Astrocyte (in vitro differentiated cells and primary cell): ENCODE measurements around the gene ARHGEF10L. TPM values are rescaled to one million over a fixed set of nuclear protein-coding genes. Genes with fewer than 3 reads are reported as not detected.

Source experiments
- DNase-seq: peaks from one replicate; pipeline ENCODE4 v3.0.0-alpha.2; 2010; ENCODE audit warnings: low read depth
- FAIRE-seq: peaks from 2 replicates; lab custom pipeline; 2011; peaks lifted over from hg19 to GRCh38; lab: Jason Lieb, UNC
- H2AFZ ChIP-seq: 2 replicates; pipeline ENCODE4 v1.6.0; 2012; ENCODE audit warnings: low read depth, low read length, inconsistent platforms
- H3K27ac ChIP-seq: 2 replicates; pipeline ENCODE4 v1.5.1; 2011; ENCODE audit warnings: low read depth, low read length, inconsistent platforms
- H3K27me3 ChIP-seq: 2 replicates; pipeline ENCODE4 v1.6.0; 2011; ENCODE audit warnings: low read length, inconsistent platforms; ENCODE audit not compliant: insufficient read depth
- H3K36me3 ChIP-seq: 2 replicates; pipeline ENCODE4 v1.5.1; 2011; ENCODE audit warnings: low read length, inconsistent platforms; ENCODE audit not compliant: insufficient read depth
- H3K4me1 ChIP-seq: 2 replicates; pipeline ENCODE4 v1.5.1; 2011; ENCODE audit warnings: low read length, inconsistent platforms; ENCODE audit not compliant: insufficient read depth
- H3K4me2 ChIP-seq: 2 replicates; pipeline ENCODE4 v1.6.0; 2012; ENCODE audit warnings: low read length, inconsistent platforms
- H3K4me3 ChIP-seq: 2 replicates; pipeline ENCODE4 v1.5.1; 2011; ENCODE audit warnings: low read depth, mild to moderate bottlenecking, low read length, inconsistent platforms; ENCODE audit not compliant: insufficient read depth
- H3K79me2 ChIP-seq: 2 replicates; pipeline ENCODE4 v1.6.0; 2012; ENCODE audit warnings: mild to moderate bottlenecking, low read length, inconsistent platforms; ENCODE audit not compliant: insufficient read depth
- H3K9ac ChIP-seq: 2 replicates; pipeline ENCODE4 v1.6.0; 2012; ENCODE audit warnings: mild to moderate bottlenecking, low read length, inconsistent platforms
- H3K9me3 ChIP-seq: 2 replicates; pipeline ENCODE4 v1.5.1; 2012; ENCODE audit warnings: low read depth, mild to moderate bottlenecking, low read length, inconsistent platforms; ENCODE audit not compliant: insufficient read depth
- H4K20me1 ChIP-seq: 2 replicates; pipeline ENCODE4 v1.6.0; 2012; ENCODE audit warnings: low read length, inconsistent platforms; ENCODE audit not compliant: insufficient read depth
- H3K27ac Mint-ChIP-seq: one replicate; pipeline ENCODE4 v1.8.0; 2021; ENCODE audit warnings: mild to moderate bottlenecking, mixed read lengths; ENCODE audit not compliant: unreplicated experiment
- H3K27me3 Mint-ChIP-seq: one replicate; pipeline ENCODE4 v1.8.0; 2021; ENCODE audit warnings: low read depth, mixed read lengths; ENCODE audit not compliant: unreplicated experiment
- H3K36me3 Mint-ChIP-seq: one replicate; pipeline ENCODE4 v1.8.0; 2021; ENCODE audit warnings: low read depth, mixed read lengths; ENCODE audit not compliant: unreplicated experiment
- H3K4me1 Mint-ChIP-seq: one replicate; pipeline ENCODE4 v1.8.0; 2021; ENCODE audit warnings: low read depth, mixed read lengths; ENCODE audit not compliant: unreplicated experiment
- H3K4me3 Mint-ChIP-seq: one replicate; pipeline ENCODE4 v1.8.0; 2021; ENCODE audit warnings: mild to moderate bottlenecking, moderate library complexity, mixed read lengths; ENCODE audit not compliant: unreplicated experiment
- H3K9me3 Mint-ChIP-seq: one replicate; pipeline ENCODE4 v1.8.0; 2021; ENCODE audit warnings: mild to moderate bottlenecking, mixed read lengths; ENCODE audit not compliant: unreplicated experiment
- EZH2 ChIP-seq: IDR thresholded peaks from 2 replicates; pipeline ENCODE4 v1.6.1; 2012; ENCODE audit warnings: mild to moderate bottlenecking, low read length, inconsistent platforms; ENCODE audit not compliant: insufficient read depth
- total RNA-seq: library from RNA; stranded (reverse); gene quantifications from 2 replicates; pipeline ENCODE4 v1.2.1, GENCODE V29; 2021
- TF ChIP-seq, protein P1 (sequence below): IDR thresholded peaks from 2 replicates; pipeline ENCODE4 v1.5.1; 2011; ENCODE audit warnings: low read depth, mild to moderate bottlenecking, inconsistent platforms, low read length, moderate library complexity; ENCODE audit not compliant: insufficient read depth

The ARHGEF10L gene
- total RNA-seq, 1 donor from 2014 or later = 14.2 TPM

DNA sequence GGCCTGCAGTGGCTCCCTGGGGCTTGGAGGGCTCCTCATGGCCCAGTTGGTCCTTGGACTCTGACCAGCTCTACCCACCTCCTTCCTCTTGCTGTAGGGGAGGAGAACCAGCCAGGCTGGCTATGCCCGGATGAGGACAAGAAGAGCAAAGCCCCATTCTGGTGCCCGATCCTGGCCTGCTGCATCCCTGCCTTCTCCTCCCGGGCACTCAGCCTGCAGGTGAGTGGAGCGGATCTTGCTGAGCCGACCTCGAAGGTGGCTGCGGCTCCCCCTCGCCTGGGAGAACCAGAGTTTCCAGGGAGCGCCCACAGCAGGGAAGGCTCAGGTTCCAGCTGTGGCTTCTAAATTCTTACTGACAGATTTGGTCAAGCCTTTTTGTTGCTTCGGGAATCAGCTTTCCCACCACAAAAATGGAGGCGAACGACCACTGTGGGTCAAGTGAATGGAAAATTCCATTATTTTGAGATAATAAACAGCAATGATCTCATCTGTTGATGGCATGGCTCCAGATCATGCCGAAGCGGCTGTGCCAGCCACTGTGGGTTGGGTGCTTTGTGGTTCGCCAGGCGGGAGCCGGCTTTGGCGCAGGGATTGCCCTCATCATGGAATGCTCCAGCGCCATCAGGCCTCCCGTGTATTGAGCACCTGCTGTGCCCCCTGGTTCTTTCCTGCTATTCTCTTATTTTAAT lies 109.1 kb downstream of the ARHGEF10L start:
- DNase-seq (peak; percentile 54), FAIRE-seq (no peak)
- H3K27me3 ChIP-seq = no peaks in the 10 kb centered on the region
- peaks cover 7% of the 10 kb centered on the region for H4K20me1 ChIP-seq
- no peak overlapping the region for H3K9ac ChIP-seq
- TF ChIP-seq EZH2 = no peak
- TF ChIP-seq, protein P1, sequence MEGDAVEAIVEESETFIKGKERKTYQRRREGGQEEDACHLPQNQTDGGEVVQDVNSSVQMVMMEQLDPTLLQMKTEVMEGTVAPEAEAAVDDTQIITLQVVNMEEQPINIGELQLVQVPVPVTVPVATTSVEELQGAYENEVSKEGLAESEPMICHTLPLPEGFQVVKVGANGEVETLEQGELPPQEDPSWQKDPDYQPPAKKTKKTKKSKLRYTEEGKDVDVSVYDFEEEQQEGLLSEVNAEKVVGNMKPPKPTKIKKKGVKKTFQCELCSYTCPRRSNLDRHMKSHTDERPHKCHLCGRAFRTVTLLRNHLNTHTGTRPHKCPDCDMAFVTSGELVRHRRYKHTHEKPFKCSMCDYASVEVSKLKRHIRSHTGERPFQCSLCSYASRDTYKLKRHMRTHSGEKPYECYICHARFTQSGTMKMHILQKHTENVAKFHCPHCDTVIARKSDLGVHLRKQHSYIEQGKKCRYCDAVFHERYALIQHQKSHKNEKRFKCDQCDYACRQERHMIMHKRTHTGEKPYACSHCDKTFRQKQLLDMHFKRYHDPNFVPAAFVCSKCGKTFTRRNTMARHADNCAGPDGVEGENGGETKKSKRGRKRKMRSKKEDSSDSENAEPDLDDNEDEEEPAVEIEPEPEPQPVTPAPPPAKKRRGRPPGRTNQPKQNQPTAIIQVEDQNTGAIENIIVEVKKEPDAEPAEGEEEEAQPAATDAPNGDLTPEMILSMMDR = no peak
- H3K27ac ChIP-seq = no peak overlapping the region
- H3K4me1 Mint-ChIP-seq = no peaks in the 10 kb centered on the region
- no peak overlapping the region for H3K27ac Mint-ChIP-seq
- H3K36me3 Mint-ChIP-seq = peaks cover 2% of the 10 kb centered on the region
- H2AFZ ChIP-seq = no peak overlapping the region
- no peak overlapping the region for H3K4me3 Mint-ChIP-seq
- no peaks in the 10 kb centered on the region for H3K36me3 ChIP-seq
- no peaks in the 10 kb centered on the region for H3K79me2 ChIP-seq
- H3K4me2 ChIP-seq = no peak overlapping the region
- H3K27me3 Mint-ChIP-seq = no peaks in the 10 kb centered on the region
- H3K4me1 ChIP-seq = peaks cover 5% of the 10 kb centered on the region
- no peaks in the 10 kb centered on the region for H3K9me3 ChIP-seq
- H3K9me3 Mint-ChIP-seq = no peaks in the 10 kb centered on the region
- H3K4me3 ChIP-seq = no peak overlapping the region

DNA sequence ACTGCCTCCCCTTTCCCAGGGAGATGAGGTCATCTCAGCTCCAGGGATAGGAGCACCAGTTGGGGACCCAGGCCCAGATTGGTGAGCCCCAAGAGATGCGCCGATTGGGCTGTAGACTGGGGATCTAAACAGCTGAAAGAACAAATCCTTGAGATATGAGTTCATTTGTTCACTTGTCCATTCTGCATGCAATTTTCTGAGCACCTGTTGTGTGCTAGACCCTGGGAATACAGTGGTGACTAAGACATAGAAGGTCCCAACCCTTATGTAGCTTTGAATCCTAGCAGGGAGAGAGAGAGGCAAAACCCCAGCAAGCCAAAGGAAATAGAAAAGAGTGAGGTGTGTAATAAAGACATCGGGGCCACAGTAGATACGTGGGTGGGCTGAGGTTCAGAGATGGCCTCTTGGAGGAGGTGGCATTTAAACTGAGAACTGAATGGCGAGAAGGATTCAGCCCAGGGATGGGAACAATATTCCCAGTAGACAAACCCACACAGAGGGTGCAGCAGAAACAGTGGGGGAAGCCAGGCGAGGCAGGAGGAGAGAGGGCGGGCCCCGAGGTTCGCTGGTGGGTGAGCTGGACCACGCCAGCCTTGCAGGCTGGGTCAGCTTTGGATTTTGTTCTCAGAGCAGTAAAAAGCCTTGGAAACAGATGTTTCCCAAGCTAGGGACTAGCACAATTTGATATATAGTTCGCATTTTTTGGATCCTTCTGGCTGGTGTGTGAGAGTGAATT lies 110.0 kb downstream of the ARHGEF10L start:
- H3K27ac ChIP-seq = no peak overlapping the region
- no peak overlapping the region for H3K27ac Mint-ChIP-seq

More for the DNA sequence above, 110.0 kb downstream of the ARHGEF10L start:
- Histone ChIP-seq H3K4me1 (peaks cover 5% of the 10 kb centered on the region), H3K4me2 (no peak overlapping the region), H3K9me3 (no peaks in the 10 kb centered on the region), H3K27me3 (no peaks in the 10 kb centered on the region), H3K36me3 (no peaks in the 10 kb centered on the region), H3K4me3 (no peak overlapping the region), H3K79me2 (no peaks in the 10 kb centered on the region), H4K20me1 (peaks cover 12% of the 10 kb centered on the region), H3K9ac (no peak overlapping the region), H2AFZ (no peak overlapping the region)
- Mint-ChIP-seq H3K36me3 (peaks cover 2% of the 10 kb centered on the region), H3K4me3 (no peak overlapping the region), H3K4me1 (peaks cover 1% of the 10 kb centered on the region), H3K9me3 (no peaks in the 10 kb centered on the region), H3K27me3 (no peaks in the 10 kb centered on the region)
- no peak for DNase-seq
- TF ChIP-seq EZH2 = no peak
- TF ChIP-seq, protein P1 = no peak
- no peak for FAIRE-seq
